ENCODE results near the gene EGFLAM. TPM values are rescaled to one million over a fixed set of nuclear protein-coding genes. Genes with fewer than 3 reads are reported as not detected.
"Not testable (repeated sequence)": the region's sequence is repeated elsewhere in the genome, so short reads cannot be mapped to it uniquely, and the experiment has no call there.

The EGFLAM gene
- total RNA-seq, 5 donors from 2014 or later (not counting 1 experiment from before 2014, with no cell fraction given), result not detected

DNA sequence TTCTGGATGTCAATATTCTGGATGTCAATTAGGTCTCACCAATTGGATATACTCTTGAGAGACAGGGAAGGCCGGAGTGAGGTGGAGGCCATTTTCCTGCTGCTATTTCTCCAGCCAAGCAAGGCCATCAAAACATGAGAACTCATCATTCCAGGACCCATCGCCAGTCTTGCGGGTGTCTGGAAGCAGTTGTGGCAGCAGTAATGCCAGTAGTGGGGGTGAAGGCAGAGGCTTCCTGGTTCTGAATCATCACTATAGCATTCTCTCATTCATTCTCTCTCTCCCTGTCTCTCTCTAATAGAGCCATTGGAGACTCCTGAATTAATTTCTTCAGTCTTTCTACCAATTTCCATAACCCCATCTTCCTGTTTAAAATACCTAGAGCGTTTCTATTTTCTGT is 71.8 kb downstream of the EGFLAM start:
- no peak overlapping the region for H3K4me3 Mint-ChIP-seq
- Histone ChIP-seq H3K4me3 (ENCODE audit: control insufficient read depth in 1 of 2, extremely low read depth in 1 of 2, low read length in 1 of 2) (no peak overlapping the region), H3K9me3 (no peaks in the 10 kb centered on the region), H3K27ac (ENCODE audit: low read length) (no peak overlapping the region), H3K4me1 (ENCODE audit: control insufficient read depth in 1 of 2, extremely low read depth in 1 of 2, insufficient read depth in 2 of 2, low read length in 2 of 2) (no peaks in the 10 kb centered on the region), H3K36me3 (ENCODE audit: control insufficient read depth in 2 of 2, extremely low read depth in 1 of 2, insufficient read depth in 1 of 2, low read length in 1 of 2) (no peaks in the 10 kb centered on the region), H3K27me3 (replicated peaks in 1 of 2; ENCODE audit: control insufficient read depth in 2 of 2, extremely low read depth in 1 of 2, insufficient read depth in 2 of 2, low read length in 1 of 2) (peaks cover 0 to 2% of the 10 kb centered on the region in 2 experiments)
- POLR2A ChIA-PET, result no interaction called here
- peaks cover 2 to 3% of the 10 kb centered on the region in 2 donors for H3K27me3 Mint-ChIP-seq
- H3K9me3 Mint-ChIP-seq, result peaks cover 0 to 6% (median 5%) of the 10 kb centered on the region in 3 donors
- H3K27ac Mint-ChIP-seq, result no peak overlapping the region
- ATAC-seq (replicated peaks in 1 of 4) (no peak), DNase-seq (no peak)
- H3K36me3 Mint-ChIP-seq, result no peaks in the 10 kb centered on the region
- H3K4me1 Mint-ChIP-seq, result no peaks in the 10 kb centered on the region
- CTCF ChIA-PET, result no interaction called here
- WGBS (ENCODE audit: insufficient coverage), result 80% methylated on average over 1 of the region's 4 CpGs

DNA sequence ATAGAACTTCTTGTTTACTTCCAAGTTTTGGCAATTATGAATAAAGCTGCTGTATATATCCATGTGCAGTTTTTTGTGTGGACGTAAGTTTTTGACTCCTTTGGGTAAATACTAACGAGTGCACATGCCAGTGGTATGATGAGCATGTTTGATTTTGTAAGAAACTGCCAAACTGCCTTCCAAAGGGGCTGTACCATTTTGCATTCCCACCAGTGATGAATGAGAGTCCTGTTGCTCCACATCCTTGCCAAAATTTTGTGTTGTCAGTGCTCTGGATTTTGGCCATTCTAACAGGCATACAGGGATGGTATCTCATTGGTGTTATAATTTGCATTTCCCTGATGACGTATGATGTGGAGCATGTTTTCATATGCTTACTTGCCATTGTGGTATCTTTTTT is 73.5 kb downstream of the EGFLAM start:
- Mint-ChIP-seq H3K27ac (no peak overlapping the region), H3K4me3 (no peak overlapping the region), H3K27me3 (peaks cover 2 to 3% of the 10 kb centered on the region in 2 donors), H3K36me3 (no peaks in the 10 kb centered on the region), H3K9me3 (peaks cover 0 to 6% (median 5%) of the 10 kb centered on the region in 3 donors), H3K4me1 (no peaks in the 10 kb centered on the region)
- DNase-seq, result no peak
- H3K27me3 ChIP-seq (replicated peaks in 1 of 2; ENCODE audit: control insufficient read depth in 2 of 2, extremely low read depth in 1 of 2, insufficient read depth in 2 of 2, low read length in 1 of 2), result peaks cover 0 to 2% of the 10 kb centered on the region in 2 experiments
- POLR2A ChIA-PET, result no interaction called here
- 100% methylated on average over 1 of the region's 3 CpGs for WGBS (ENCODE audit: insufficient coverage)
- H3K4me1 ChIP-seq (ENCODE audit: control insufficient read depth in 1 of 2, extremely low read depth in 1 of 2, insufficient read depth in 2 of 2, low read length in 2 of 2), result no peaks in the 10 kb centered on the region
- no peak for ATAC-seq (replicated peaks in 1 of 4)
- H3K4me3 ChIP-seq (ENCODE audit: control insufficient read depth in 1 of 2, extremely low read depth in 1 of 2, low read length in 1 of 2), result no peak overlapping the region
- CTCF ChIA-PET, result no interaction called here
- H3K36me3 ChIP-seq (ENCODE audit: control insufficient read depth in 2 of 2, extremely low read depth in 1 of 2, insufficient read depth in 1 of 2, low read length in 1 of 2), result no peaks in the 10 kb centered on the region
- H3K9me3 ChIP-seq, result no peaks in the 10 kb centered on the region
- no peak overlapping the region for H3K27ac ChIP-seq (ENCODE audit: low read length)

DNA sequence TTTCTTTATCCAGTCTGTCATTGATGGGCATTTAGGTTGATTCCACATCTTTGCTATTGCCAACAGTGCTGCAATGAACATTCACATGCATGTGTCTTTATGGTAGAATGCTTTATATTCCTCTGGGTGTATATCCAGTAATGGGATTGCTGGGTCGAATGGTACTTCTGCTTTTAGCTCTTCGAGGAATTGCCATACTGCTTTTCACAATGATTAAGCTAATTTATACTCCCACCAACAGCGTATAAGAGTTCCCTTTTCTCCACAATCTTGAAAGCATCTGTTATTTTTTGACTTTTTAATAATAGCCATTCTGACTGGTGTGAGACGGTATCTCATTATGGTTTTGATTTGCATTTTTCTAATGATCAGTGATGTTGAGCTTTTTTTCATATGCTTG is 74.8 kb downstream of the EGFLAM start:
- H3K27ac ChIP-seq (ENCODE audit: low read length); H3K4me3 ChIP-seq (ENCODE audit: control insufficient read depth in 1 of 2, extremely low read depth in 1 of 2, low read length in 1 of 2); H3K36me3 ChIP-seq (ENCODE audit: control insufficient read depth in 2 of 2, extremely low read depth in 1 of 2, insufficient read depth in 1 of 2, low read length in 1 of 2); H3K4me1 Mint-ChIP-seq; H3K27me3 Mint-ChIP-seq; H3K4me1 ChIP-seq (ENCODE audit: control insufficient read depth in 1 of 2, extremely low read depth in 1 of 2, insufficient read depth in 2 of 2, low read length in 2 of 2); H3K36me3 Mint-ChIP-seq; H3K9me3 ChIP-seq; H3K9me3 Mint-ChIP-seq; H3K27me3 ChIP-seq (replicated peaks in 1 of 2; ENCODE audit: control insufficient read depth in 2 of 2, extremely low read depth in 1 of 2, insufficient read depth in 2 of 2, low read length in 1 of 2); H3K4me3 Mint-ChIP-seq; POLR2A ChIA-PET; ATAC-seq (replicated peaks in 1 of 4); CTCF ChIA-PET; DNase-seq; H3K27ac Mint-ChIP-seq: not testable (repeated sequence)
- 17% methylated on average over 1 of the region's 4 CpGs for WGBS (ENCODE audit: insufficient coverage)

DNA sequence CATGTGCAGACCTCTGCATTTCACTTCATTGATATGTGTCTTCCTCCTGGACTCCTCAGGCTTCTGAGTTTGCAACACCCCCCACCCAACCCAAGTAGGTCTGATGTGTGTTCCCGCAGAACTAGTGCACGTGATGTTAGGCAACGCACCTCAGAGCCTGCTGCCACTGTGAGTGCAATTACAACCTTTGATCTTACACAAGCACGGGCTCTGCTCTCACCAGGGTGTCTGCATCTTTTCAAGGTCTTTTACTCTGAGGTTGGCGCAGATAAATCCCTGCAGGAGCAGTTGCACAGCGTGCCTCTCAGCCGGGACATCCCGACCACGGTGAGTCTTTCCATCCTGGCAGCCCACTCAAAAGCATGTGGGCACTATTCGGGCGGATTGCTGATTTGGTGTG is 80.1 kb downstream of the EGFLAM start:
- Mint-ChIP-seq H3K27me3 (peaks cover 7 to 27% of the 10 kb centered on the region in 2 donors), H3K4me3 (peak overlapping the region in 1 of 3 donors; percentile 60), H3K36me3 (no peaks in the 10 kb centered on the region), H3K4me1 (peaks cover 0 to 20% (median 12%) of the 10 kb centered on the region in 3 donors), H3K27ac (no peak overlapping the region), H3K9me3 (no peaks in the 10 kb centered on the region)
- DNase-seq (peak in 2 of 35 experiments; percentile 4 to 11), ATAC-seq (replicated peaks in 1 of 4) (peak in 2 of 4 experiments; percentile 44 to 86)
- ChIA-PET POLR2A (no interaction called here), CTCF (no interaction called here)
- Histone ChIP-seq H3K27me3 (replicated peaks in 1 of 2; ENCODE audit: control insufficient read depth in 2 of 2, extremely low read depth in 1 of 2, insufficient read depth in 2 of 2, low read length in 1 of 2) (peaks cover 0 to 2% of the 10 kb centered on the region in 2 experiments), H3K9me3 (no peaks in the 10 kb centered on the region), H3K4me1 (ENCODE audit: control insufficient read depth in 1 of 2, extremely low read depth in 1 of 2, insufficient read depth in 2 of 2, low read length in 2 of 2) (peaks cover 0 to 2% of the 10 kb centered on the region in 2 experiments), H3K4me3 (ENCODE audit: control insufficient read depth in 1 of 2, extremely low read depth in 1 of 2, low read length in 1 of 2) (peak overlapping the region in 1 of 2 donors; percentile 18), H3K27ac (ENCODE audit: low read length) (no peak overlapping the region), H3K36me3 (ENCODE audit: control insufficient read depth in 2 of 2, extremely low read depth in 1 of 2, insufficient read depth in 1 of 2, low read length in 1 of 2) (no peaks in the 10 kb centered on the region)
- 16% methylated on average over 4 of the region's 11 CpGs for WGBS (ENCODE audit: insufficient coverage)

DNA sequence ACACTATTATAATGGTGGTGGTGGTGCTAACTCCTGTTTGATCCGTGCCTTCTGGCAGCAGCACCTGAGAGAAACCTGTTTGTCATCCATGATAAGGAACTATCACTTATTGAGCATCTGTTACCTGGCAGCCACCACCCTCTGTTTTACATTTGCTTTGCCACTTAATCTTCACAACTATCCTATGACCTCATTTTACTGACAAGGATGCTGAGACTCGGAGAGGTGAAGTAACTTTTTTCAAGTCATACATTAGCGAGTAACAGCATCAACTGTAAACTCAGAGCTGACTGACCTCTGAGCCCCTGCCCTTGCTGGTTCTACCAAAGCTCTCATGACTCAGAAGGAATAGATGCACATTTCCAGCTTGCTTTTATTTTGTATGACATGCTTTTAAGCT is 81.1 kb downstream of the EGFLAM start:
- POLR2A ChIA-PET, result no interaction called here
- no peaks in the 10 kb centered on the region for H3K36me3 Mint-ChIP-seq
- CTCF ChIA-PET, result interaction anchor here in 1 of 2 donors (0.5 kb wide), 1 partner anchor 56 kb away, joined by 5 read pairs; no protein-coding TSS in a partner anchor
- no peak for DNase-seq
- ATAC-seq (replicated peaks in 1 of 4), result no peak
- H3K4me1 Mint-ChIP-seq, result peaks cover 0 to 20% (median 12%) of the 10 kb centered on the region in 3 donors
- Histone ChIP-seq H3K36me3 (ENCODE audit: control insufficient read depth in 2 of 2, extremely low read depth in 1 of 2, insufficient read depth in 1 of 2, low read length in 1 of 2) (no peaks in the 10 kb centered on the region), H3K9me3 (no peaks in the 10 kb centered on the region), H3K4me1 (ENCODE audit: control insufficient read depth in 1 of 2, extremely low read depth in 1 of 2, insufficient read depth in 2 of 2, low read length in 2 of 2) (peaks cover 0 to 2% of the 10 kb centered on the region in 2 experiments), H3K27me3 (replicated peaks in 1 of 2; ENCODE audit: control insufficient read depth in 2 of 2, extremely low read depth in 1 of 2, insufficient read depth in 2 of 2, low read length in 1 of 2) (peaks cover 0 to 2% of the 10 kb centered on the region in 2 experiments), H3K27ac (ENCODE audit: low read length) (no peak overlapping the region), H3K4me3 (ENCODE audit: control insufficient read depth in 1 of 2, extremely low read depth in 1 of 2, low read length in 1 of 2) (no peak overlapping the region)
- 76% methylated on average over 2 of the region's 3 CpGs for WGBS (ENCODE audit: insufficient coverage)
- no peak overlapping the region for H3K27ac Mint-ChIP-seq
- H3K27me3 Mint-ChIP-seq, result peaks cover 7 to 27% of the 10 kb centered on the region in 2 donors
- H3K9me3 Mint-ChIP-seq, result no peaks in the 10 kb centered on the region
- peak overlapping the region in 1 of 3 donors; percentile 3 for H3K4me3 Mint-ChIP-seq

DNA sequence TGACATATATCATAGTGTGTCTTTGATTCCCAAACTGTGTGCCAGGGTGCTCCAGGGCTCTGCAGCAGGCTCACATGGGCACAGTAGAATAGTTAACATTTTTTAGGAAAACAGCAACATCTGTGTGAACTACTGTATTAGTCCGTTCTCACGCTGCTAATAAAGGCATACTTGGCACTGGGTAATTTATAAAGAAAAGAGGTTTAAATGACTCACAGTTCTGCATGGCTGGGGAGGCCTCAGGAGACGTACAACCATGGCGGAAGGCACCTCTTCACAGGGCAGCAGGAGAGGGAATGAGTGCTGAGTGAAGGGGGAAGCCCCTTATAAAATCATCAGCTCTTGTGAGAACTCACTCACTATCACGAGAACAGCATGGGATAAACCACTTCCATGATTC is 82.7 kb downstream of the EGFLAM start:
- Histone ChIP-seq H3K4me3 (ENCODE audit: control insufficient read depth in 1 of 2, extremely low read depth in 1 of 2, low read length in 1 of 2) (no peak overlapping the region), H3K36me3 (ENCODE audit: control insufficient read depth in 2 of 2, extremely low read depth in 1 of 2, insufficient read depth in 1 of 2, low read length in 1 of 2) (no peaks in the 10 kb centered on the region), H3K27ac (ENCODE audit: low read length) (no peak overlapping the region), H3K27me3 (replicated peaks in 1 of 2; ENCODE audit: control insufficient read depth in 2 of 2, extremely low read depth in 1 of 2, insufficient read depth in 2 of 2, low read length in 1 of 2) (peaks cover 0 to 2% of the 10 kb centered on the region in 2 experiments), H3K4me1 (ENCODE audit: control insufficient read depth in 1 of 2, extremely low read depth in 1 of 2, insufficient read depth in 2 of 2, low read length in 2 of 2) (peaks cover 0 to 2% of the 10 kb centered on the region in 2 experiments), H3K9me3 (no peaks in the 10 kb centered on the region)
- Mint-ChIP-seq H3K27ac (no peak overlapping the region), H3K27me3 (peaks cover 9 to 32% of the 10 kb centered on the region in 2 donors), H3K4me3 (no peak overlapping the region), H3K9me3 (no peaks in the 10 kb centered on the region), H3K36me3 (no peaks in the 10 kb centered on the region), H3K4me1 (peaks cover 0 to 20% (median 12%) of the 10 kb centered on the region in 3 donors)
- POLR2A ChIA-PET, result no interaction called here
- no peak for ATAC-seq (replicated peaks in 1 of 4)
- no peak for DNase-seq
- CTCF ChIA-PET, result no interaction called here
- WGBS (ENCODE audit: insufficient coverage), result 100% methylated on average over 1 of the region's 5 CpGs

DNA sequence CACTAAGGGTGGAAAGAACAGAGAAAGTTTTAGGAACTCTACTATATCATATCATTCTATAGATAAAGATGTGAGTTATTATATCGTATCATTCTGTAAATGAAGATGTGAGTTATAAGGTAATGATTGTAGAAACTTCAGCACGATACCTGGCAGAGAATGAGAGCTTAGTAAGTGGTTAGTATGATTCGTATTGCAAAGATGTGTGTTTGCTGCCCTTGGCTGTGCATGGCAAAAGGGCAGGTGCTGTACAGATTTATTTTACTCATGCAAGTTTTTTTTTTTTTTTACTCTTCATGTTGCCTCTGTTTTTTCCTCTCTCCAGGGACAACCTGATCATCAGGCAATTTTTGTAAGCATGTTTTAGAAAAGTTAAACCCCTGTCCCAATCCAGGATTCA is 83.3 kb downstream of the EGFLAM start:
- DNase-seq, result no peak
- Histone ChIP-seq H3K9me3 (no peaks in the 10 kb centered on the region), H3K36me3 (ENCODE audit: control insufficient read depth in 2 of 2, extremely low read depth in 1 of 2, insufficient read depth in 1 of 2, low read length in 1 of 2) (no peaks in the 10 kb centered on the region), H3K27ac (ENCODE audit: low read length) (no peak overlapping the region), H3K27me3 (replicated peaks in 1 of 2; ENCODE audit: control insufficient read depth in 2 of 2, extremely low read depth in 1 of 2, insufficient read depth in 2 of 2, low read length in 1 of 2) (peaks cover 0 to 2% of the 10 kb centered on the region in 2 experiments), H3K4me3 (ENCODE audit: control insufficient read depth in 1 of 2, extremely low read depth in 1 of 2, low read length in 1 of 2) (no peak overlapping the region), H3K4me1 (ENCODE audit: control insufficient read depth in 1 of 2, extremely low read depth in 1 of 2, insufficient read depth in 2 of 2, low read length in 2 of 2) (peaks cover 0 to 2% of the 10 kb centered on the region in 2 experiments)
- ATAC-seq (replicated peaks in 1 of 4), result no peak
- POLR2A ChIA-PET, result no interaction called here
- Mint-ChIP-seq H3K27ac (no peak overlapping the region), H3K36me3 (no peaks in the 10 kb centered on the region), H3K27me3 (peaks cover 9 to 32% of the 10 kb centered on the region in 2 donors), H3K4me3 (no peak overlapping the region), H3K9me3 (peaks cover 0 to 3% (median 0%) of the 10 kb centered on the region in 3 donors), H3K4me1 (peaks cover 0 to 20% (median 12%) of the 10 kb centered on the region in 3 donors)
- CTCF ChIA-PET, result no interaction called here
- 81% methylated on average over 2 of the region's 3 CpGs for WGBS (ENCODE audit: insufficient coverage)
